HG02870 (cell line): ENCODE measurements around the gene POLD2.
A peak's percentile ranks its signal among the peaks of the same experiment; 100 is the strongest.
"Not testable (repeated sequence)": the region's sequence is repeated elsewhere in the genome, so short reads cannot be mapped to it uniquely, and the experiment has no call there.

Experiments
- ATAC-seq: cut with Tn5 transposase; IDR thresholded peaks from one replicate; pipeline ENCODE4 v1.9.1; 2021; ENCODE audit warnings: mild to moderate bottlenecking, moderate library complexity; ENCODE audit not compliant: unreplicated experiment

POLD2 gene

GRCh38 chr7:44123190-44124003 lies at the start of gene POLD2:
Gene POLD2, minus strand, starts transcription at chr7:44123548. Its CDS starts 1,495 bp downstream, at chr7:44122053.
- ATAC-seq: peak; percentile 98

GRCh38 chr7:44172803-44173424 lies 49.6 kb upstream of the POLD2 start:
- no peak for ATAC-seq

- ATAC-seq: no peak
Observed at GRCh38 chr7:44172352-44172751, 49.0 kb upstream of the POLD2 start.

- not testable (repeated sequence) for ATAC-seq
Observed at GRCh38 chr7:44171901-44172300, 48.6 kb upstream of the POLD2 start.

- no peak for ATAC-seq
Observed at GRCh38 chr7:44167920-44168319, 44.6 kb upstream of the POLD2 start.

- ATAC-seq: no peak
Observed at GRCh38 chr7:44163591-44163990, 40.2 kb upstream of the POLD2 start.

GRCh38 chr7:44162785-44163395 lies 39.5 kb upstream of the POLD2 start:
- no peak for ATAC-seq

GRCh38 chr7:44162179-44162578 lies 38.8 kb upstream of the POLD2 start:
- ATAC-seq: no peak

- no peak for ATAC-seq
Observed at GRCh38 chr7:44161371-44161770, 38.0 kb upstream of the POLD2 start.

GRCh38 chr7:44159824-44160630 lies 36.7 kb upstream of the POLD2 start:
- ATAC-seq: no peak

- ATAC-seq: no peak
Observed at GRCh38 chr7:44158873-44159631, 35.7 kb upstream of the POLD2 start.

- no peak for ATAC-seq
Observed at GRCh38 chr7:44158096-44158872, 34.9 kb upstream of the POLD2 start.

- ATAC-seq: no peak
Observed at GRCh38 chr7:44157116-44158080, 34.0 kb upstream of the POLD2 start.

- ATAC-seq: no peak
Observed at GRCh38 chr7:44156453-44157010, 33.2 kb upstream of the POLD2 start.

GRCh38 chr7:44155191-44156185 lies 32.1 kb upstream of the POLD2 start:
- ATAC-seq: no peak

GRCh38 chr7:44154703-44155102 lies 31.4 kb upstream of the POLD2 start:
- no peak for ATAC-seq

- no peak for ATAC-seq
Observed at GRCh38 chr7:44153948-44154335, 30.6 kb upstream of the POLD2 start.
